Activated CD4-positive, alpha-beta T cell treated with anti-CD3 and anti-CD28 coated beads, Interleukin-2, amount 50 U/mL, for 16 hours (primary cell): Measurements from ENCODE around the gene PANK4.

Source experiments
- DNase-seq: peaks from one replicate; pipeline ENCODE4 v3.0.0-alpha.2; 2020

The PANK4 gene

DNA sequence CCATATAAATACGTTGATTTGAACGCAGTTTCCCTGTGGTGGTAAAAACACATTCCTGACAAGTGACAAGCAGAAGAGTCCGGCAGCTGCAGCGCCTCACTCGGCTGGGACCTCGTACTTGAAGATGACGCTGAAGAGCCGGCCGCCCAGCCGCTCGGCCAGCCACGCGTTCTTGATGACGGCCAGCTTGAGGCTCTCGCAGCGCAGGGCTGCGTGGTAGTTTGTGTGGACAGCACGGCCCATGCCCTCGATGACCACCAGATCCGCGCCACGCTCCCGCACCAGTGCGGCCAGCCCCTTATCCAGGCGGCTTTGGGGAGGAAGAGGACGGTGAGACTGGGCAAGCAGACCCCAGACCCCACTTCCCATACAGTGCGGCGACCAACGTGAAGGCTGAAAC lies 17.6 kb downstream of the PANK4 start:
- DNase-seq, result no peak

DNA sequence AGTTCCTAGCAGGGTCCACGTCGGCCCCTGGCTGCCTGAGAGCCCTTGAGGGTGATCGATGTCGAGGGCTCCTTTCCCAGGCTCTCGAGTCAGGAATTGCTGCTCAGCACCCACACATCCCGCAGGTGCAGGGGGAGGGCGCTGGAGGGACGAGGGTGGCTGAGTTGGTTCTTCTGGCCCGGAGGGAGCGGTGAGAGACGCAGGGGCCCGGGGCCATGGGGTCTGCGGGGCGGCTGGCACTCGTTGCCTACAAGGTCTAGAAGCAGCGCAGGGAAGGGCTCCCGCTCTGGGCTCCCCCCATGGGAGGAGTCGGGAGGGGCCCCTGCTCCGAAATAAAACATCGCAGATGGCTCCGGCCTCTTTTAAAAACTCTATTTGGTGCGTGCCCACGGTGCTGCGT lies 18.2 kb downstream of the PANK4 start:
- DNase-seq, result no peak

DNA sequence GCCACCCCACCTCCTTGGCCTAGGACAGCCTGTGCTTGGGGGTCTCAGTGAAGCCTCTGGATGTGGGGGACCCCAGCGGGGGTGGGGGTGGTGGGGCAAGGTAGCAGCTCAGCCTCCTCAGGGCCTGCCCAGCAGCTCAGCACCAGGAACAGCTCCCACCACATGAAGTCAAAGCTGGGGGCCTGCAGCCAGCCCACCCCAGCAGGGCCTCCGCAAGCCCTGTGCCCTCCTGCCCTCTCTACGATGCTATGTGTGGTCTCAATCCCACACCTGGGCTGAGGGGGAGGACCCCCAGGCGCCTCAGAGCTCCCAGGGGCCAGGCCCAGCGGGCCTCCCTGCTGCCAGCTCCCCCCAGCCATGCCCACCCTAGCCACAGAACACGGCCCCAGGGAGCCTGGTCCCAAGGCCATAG lies 18.6 kb downstream of the PANK4 start:
- no peak for DNase-seq

GRCh38 chr1:2506901-2507565 lies 19.4 kb downstream of the PANK4 start:
- no peak for DNase-seq

- DNase-seq, result no peak
Measured at GRCh38 chr1:2506007-2506860, 20.2 kb downstream of the PANK4 start.

DNA sequence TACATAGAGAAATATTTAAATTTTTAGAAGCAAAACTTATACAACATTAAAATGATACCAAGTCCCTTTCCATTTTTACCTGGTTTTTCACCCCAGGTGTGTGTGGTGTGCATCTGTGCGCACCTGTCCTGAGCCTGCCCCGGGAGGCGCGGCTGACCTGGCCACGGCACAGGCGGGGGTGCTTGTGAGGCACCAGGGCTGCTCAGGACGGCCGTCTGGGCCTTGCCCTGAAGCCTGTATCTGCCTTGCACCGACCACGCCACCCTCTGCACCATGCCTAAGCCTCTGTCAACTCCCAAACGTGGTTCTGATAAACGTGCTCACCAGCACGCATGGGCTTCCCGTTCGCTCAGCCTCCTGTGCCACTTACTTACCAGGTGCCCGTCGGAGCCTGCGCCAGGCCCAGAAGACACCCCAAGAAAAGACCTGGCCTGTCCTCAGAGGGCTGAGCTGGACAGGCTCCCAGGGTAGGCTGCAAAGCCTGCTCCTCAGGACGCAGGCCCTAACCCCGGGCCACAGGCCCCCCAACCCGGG lies 20.9 kb downstream of the PANK4 start:
- no peak for DNase-seq

GRCh38 chr1:2504949-2505272 lies 21.5 kb downstream of the PANK4 start:
- DNase-seq, result no peak

DNA sequence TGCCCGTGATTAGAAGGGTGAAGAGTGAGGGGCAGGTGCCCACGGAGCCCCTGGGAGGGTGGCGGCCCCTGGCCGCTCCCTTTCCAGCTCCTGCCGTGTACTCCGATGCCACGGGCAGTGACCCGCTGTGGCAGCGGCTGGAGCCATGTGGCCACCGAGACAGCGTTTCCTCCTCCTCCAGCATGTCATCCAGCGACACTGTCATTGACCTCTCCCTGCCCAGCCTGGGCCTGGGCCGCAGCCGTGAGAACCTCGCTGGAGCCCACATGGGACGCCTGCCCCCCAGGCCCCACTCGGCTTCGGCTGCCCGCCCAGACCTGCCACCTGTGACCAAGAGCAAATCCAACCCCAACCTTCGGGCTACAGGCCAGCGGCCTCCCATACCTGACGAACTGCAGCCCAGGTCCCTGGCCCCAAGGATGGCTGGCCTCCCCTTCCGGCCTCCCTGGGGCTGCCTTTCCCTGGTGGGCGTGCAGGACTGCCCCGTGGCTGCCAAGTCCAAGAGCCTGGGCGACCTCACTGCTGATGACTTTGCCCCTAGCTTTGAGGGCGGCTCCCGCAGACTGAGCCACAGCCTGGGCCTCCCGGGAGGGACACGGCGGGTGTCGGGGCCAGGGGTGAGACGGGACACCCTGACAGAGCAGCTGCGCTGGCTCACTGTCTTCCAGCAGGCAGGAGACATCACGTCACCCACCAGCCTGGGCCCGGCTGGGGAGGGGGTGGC lies 22.0 kb downstream of the PANK4 start:
- no peak for DNase-seq

- no peak for DNase-seq
Measured at GRCh38 chr1:2503554-2504224, 22.7 kb downstream of the PANK4 start.

- DNase-seq, result no peak
Measured at GRCh38 chr1:2502661-2503553, 23.5 kb downstream of the PANK4 start.

GRCh38 chr1:2502210-2502609 lies 24.2 kb downstream of the PANK4 start:
- DNase-seq, result no peak

DNA sequence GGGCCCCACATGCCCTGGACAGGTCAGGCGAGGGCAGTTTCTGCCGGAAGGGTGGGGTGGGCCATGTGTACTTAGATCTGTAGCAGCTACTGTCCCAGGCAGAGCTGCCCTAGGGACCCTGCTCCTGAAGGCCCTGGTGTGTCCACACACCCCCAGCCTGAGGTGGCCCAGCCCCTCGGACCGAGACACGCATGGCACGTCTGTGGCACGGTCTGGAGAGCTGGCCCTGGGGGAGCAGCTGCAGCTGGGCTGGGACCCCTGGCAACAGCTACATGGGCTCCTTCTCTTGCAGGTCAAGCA lies 24.6 kb downstream of the PANK4 start:
- no peak for DNase-seq

DNA sequence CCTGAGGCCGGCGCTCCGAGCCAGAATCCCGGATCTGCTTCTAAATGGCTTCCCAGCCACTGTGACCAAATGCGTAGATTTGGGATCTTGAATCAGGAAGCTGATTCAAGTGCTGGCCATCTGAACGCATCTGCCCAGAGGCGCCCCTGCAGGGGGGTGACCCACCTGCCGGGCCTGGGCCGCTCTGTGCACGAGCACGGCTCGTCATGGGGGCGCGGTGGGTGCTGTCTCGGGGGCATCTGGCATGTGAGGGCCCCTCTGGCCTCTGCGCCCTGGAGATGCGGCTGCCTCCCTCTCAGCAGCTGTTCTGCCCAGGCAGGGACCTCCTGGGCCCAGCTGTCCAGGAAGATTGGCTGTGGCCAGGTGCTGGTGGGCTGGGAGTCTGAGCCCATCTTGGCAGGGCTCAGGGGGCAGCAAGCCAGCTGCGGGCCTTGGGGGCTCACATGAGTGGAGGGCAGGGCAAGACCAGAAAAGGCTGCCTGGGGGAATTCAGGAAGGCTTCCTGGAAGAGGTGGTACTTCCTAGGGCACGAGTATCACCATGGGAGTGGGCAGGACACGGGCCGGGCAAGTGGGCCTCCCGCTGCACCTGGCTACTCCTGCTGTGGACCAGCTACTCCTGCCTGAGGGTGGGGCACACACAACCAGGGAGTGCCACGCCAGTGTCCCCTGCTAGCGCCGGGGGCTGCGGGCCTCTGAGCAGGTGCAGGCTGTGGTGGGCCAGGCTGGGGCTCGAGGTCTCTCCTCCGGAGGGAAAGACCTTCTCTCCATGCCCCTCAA lies 25.2 kb downstream of the PANK4 start:
- DNase-seq, result no peak

- DNase-seq, result peak; percentile 12
Measured at GRCh38 chr1:2499986-2500596, 26.3 kb downstream of the PANK4 start.

GRCh38 chr1:2499260-2499659 lies 27.1 kb downstream of the PANK4 start:
- no peak for DNase-seq

- no peak for DNase-seq
Measured at GRCh38 chr1:2498648-2499047, 27.7 kb downstream of the PANK4 start.

GRCh38 chr1:2497891-2498290 lies 28.5 kb downstream of the PANK4 start:
- no peak for DNase-seq

DNA sequence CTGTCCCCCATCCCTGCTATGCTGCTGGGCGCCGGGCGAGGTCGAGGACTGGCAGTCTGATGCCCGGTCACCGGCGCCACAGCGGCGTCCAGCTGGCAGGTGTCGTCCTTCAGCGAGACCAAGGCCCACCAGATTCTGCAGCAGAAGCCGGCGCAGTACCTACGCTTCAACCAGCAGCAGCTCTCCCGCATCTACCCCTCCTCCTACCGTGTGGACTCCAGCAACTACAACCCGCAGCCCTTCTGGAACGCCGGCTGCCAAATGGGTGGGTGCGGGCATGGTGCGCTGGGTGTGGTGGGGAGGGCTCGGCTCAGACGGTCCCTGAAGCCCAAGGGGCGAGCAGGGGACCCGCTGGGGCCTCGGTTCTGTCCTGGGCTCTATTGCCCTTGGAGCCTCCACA lies 29.6 kb downstream of the PANK4 start:
- DNase-seq, result no peak

- no peak for DNase-seq
Measured at GRCh38 chr1:2496087-2496622, 30.2 kb downstream of the PANK4 start.

DNA sequence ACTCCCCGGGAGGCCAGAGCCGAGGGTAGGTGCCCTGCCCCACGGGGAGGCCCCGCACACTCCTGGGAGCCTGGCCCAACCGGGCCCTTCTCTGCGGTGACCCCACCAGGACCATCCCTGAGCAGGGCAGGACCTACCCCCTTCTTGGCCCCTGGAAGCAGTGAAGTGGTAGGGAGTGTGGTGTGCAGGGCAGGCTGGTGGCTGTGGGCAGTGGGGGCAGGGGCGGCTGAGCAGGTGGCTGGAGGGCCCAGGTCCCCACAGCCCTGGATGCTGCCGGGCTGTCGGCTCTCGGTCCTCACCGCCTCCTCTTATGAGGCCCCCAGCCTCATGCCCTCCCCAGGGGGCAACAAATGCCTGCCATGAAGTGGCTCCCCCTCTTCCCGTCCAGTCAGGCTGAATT lies 30.9 kb downstream of the PANK4 start:
- no peak for DNase-seq

- no peak for DNase-seq
Measured at GRCh38 chr1:2495026-2495425, 31.4 kb downstream of the PANK4 start.
